Suppressor macrophage (primary cell): ENCODE data around the gene SFMBT2.

Source experiments
- DNase-seq, 4 experiments: peaks; one replicate each; pipeline ENCODE4 v3.0.0-alpha.2; 2020 to 2022
- total RNA-seq, 17 experiments: gene quantifications; one replicate each; lab custom pipeline; 2026; ENCODE audit warnings: mixed read lengths in 6 of 17, inconsistent platforms in 3 of 17; lab: John Stamatoyannopoulos, UW

SFMBT2 gene
- total RNA-seq, result 12.8 to 123 (median 74.4) reads per million in 17 experiments

- DNase-seq, result peak; percentile 88 to 92 (median 90)
Measured at GRCh38 chr10:7410862-7411670, at the start of gene SFMBT2. Gene SFMBT2, minus strand, starts transcription at chr10:7411034. Its CDS starts 29,136 bp downstream, at chr10:7381898.

GRCh38 chr10:7460006-7460405 is 49.2 kb upstream of the SFMBT2 start:
- no peak for DNase-seq

- peak; percentile 37 to 75 (median 71) for DNase-seq
Measured at GRCh38 chr10:7458556-7458955, 47.7 kb upstream of the SFMBT2 start.

- peak; percentile 80 to 94 (median 88) for DNase-seq
Measured at GRCh38 chr10:7457478-7458316, 46.9 kb upstream of the SFMBT2 start.

GRCh38 chr10:7449063-7449695 is 38.3 kb upstream of the SFMBT2 start:
- DNase-seq, result no peak

- DNase-seq, result peak; percentile 43 to 67 (median 64)
Measured at GRCh38 chr10:7445474-7446185, 34.8 kb upstream of the SFMBT2 start.

- peak; percentile 37 to 71 (median 64) for DNase-seq
Measured at GRCh38 chr10:7444551-7445121, 33.8 kb upstream of the SFMBT2 start.

- no peak for DNase-seq
Measured at GRCh38 chr10:7443036-7443435, 32.2 kb upstream of the SFMBT2 start.

- DNase-seq, result no peak
Measured at GRCh38 chr10:7441403-7442147, 30.7 kb upstream of the SFMBT2 start.

GRCh38 chr10:7439696-7440095 is 28.9 kb upstream of the SFMBT2 start:
- DNase-seq, result no peak

- peak; percentile 42 to 66 (median 60) for DNase-seq
Measured at GRCh38 chr10:7438196-7438986, 27.6 kb upstream of the SFMBT2 start.

- peak; percentile 65 to 91 (median 78) for DNase-seq
Measured at GRCh38 chr10:7436490-7437100, 25.8 kb upstream of the SFMBT2 start.

GRCh38 chr10:7435674-7436073 is 24.8 kb upstream of the SFMBT2 start:
- DNase-seq, result no peak

- DNase-seq, result no peak
Measured at GRCh38 chr10:7434378-7434777, 23.5 kb upstream of the SFMBT2 start.

GRCh38 chr10:7433861-7434260 is 23.0 kb upstream of the SFMBT2 start:
- DNase-seq, result no peak

- DNase-seq, result no peak
Measured at GRCh38 chr10:7432884-7433726, 22.3 kb upstream of the SFMBT2 start.

- no peak for DNase-seq
Measured at GRCh38 chr10:7428673-7429350, 18.0 kb upstream of the SFMBT2 start.

GRCh38 chr10:7426349-7426748 is 15.5 kb upstream of the SFMBT2 start:
- no peak for DNase-seq
